Right lobe of liver (tissue), 6 donors: Measurements from ENCODE around the gene ISY1. TPM values are rescaled to one million over a fixed set of nuclear protein-coding genes. Genes with fewer than 3 reads are reported as not detected.
A peak's percentile ranks its signal among the peaks of the same experiment; 100 is the strongest.
"Not testable (repeated sequence)": the region's sequence is repeated elsewhere in the genome, so short reads cannot be mapped to it uniquely, and the experiment has no call there.

Experiments used
- ATAC-seq, 4 donors: fragments of 200-7000 bp; cut with Tn5 transposase; one replicate each; pipeline ENCODE4 v1.9.1; 2020; ENCODE audit warnings: mild to moderate bottlenecking in 4 of 4, moderate library complexity in 4 of 4
- DNase-seq, 3 donors: peaks; one replicate each; pipeline ENCODE4 v3.0.0-alpha.2; 2020
- H3K27ac ChIP-seq, 3 donors: fragments of 200-600 bp; one replicate each; pipeline ENCODE4 v1.8.0; 2022
- H3K27me3 ChIP-seq, 2 donors: fragments of 200-600 bp; one replicate each; pipeline ENCODE4 v1.8.0; 2022
- H3K36me3 ChIP-seq, 4 donors: fragments of 200-600 bp; sonication (generic) in 1 of 4; one replicate each; pipeline versions ENCODE4 v1.5.1 to v1.8.0; 2017 to 2022; ENCODE audit warnings: control low read depth in 1 of 4
- H3K4me1 ChIP-seq, 4 donors: fragments of 200-600 bp; sonication (generic) in 1 of 4; one replicate each; pipeline versions ENCODE4 v1.5.1 to v1.8.0; 2017 to 2022; ENCODE audit warnings: control low read depth in 1 of 4
- H3K4me3 ChIP-seq, 3 donors: fragments of 200-600 bp; one replicate each; pipeline ENCODE4 v1.8.0; 2022
- H3K9me3 ChIP-seq, 4 donors: fragments of 200-600 bp; sonication (generic) in 1 of 4; one replicate each; pipeline versions ENCODE4 v1.5.1 to v1.8.0; 2017 to 2022; ENCODE audit warnings: control low read depth in 1 of 4
- CTCF ChIP-seq, 4 donors: fragments of 200-600 bp in 3 of 4; fragments of 450-650 bp in 1 of 4; IDR thresholded peaks; one replicate each; pipeline versions ENCODE4 v1.5.1 to v1.8.0; 2016 to 2022; ENCODE audit warnings: antibody characterized with exemption in 4 of 4, mild to moderate bottlenecking in 2 of 4
- POLR2A ChIP-seq: fragments of 450-650 bp; IDR thresholded peaks from one replicate; pipeline ENCODE4 v1.6.1; 2017; ENCODE audit warnings: antibody characterized with exemption, mild to moderate bottlenecking
- WGBS: methylation state at CpG from one replicate; pipeline ENCODE4 v1.1.6; 2018; ENCODE audit warnings: low coverage, low lambda C conversion rate; ENCODE audit not compliant: insufficient coverage; ENCODE audit errors: missing lambda C conversion rate; 5-methylcytosine and 5-hydroxymethylcytosine counted together
- intact Hi-C, 2 donors: fragments of 100-400 bp; cut with DNase I; formaldehyde crosslinking; loops; one replicate each; pipeline versions ENCODE4 v1.11.2 to v1.14.1; 2022
- total RNA-seq, 6 experiments: library from RNA; depleted of rRNA in 2 of 6; stranded (reverse); fragments of >200 nt in 2 of 6; fragmentation: NEBNext Ultra II Directional in 3 of 6; extraction: Animal tissue kit (Norgen Biotek cat#: 25700) in 3 of 6; gene quantifications; one replicate each; pipeline versions ENCODE4 v1.1.0 to v1.2.4, GENCODE V29; 2016 to 2023
- donor health status: DM: no; HTN: yes; CAD: no.
- donor health status: DM: no; HTN: no; CAD: no.
- donor health status: DM: no; HTN: no; CAD: no.
- donor health status: DM: no; HTN: yes; CAD: no.
- donor health status: DM: no; HTN: yes; CAD: no.

Gene ISY1
- total RNA-seq, 6 experiments from 2014 or later: 2.8 to 10.8 (median 8.9) TPM

- Histone ChIP-seq H3K4me3 (peak overlapping the region in 1 of 3 donors; percentile 6), H3K4me1 (peaks cover 0 to 67% (median 38%) of the 10 kb centered on the region in 4 donors), H3K36me3 (peaks cover 0 to 5% (median 0%) of the 10 kb centered on the region in 4 donors), H3K9me3 (no peaks in the 10 kb centered on the region), H3K27ac (peak overlapping the region; percentile 24 to 97 (median 28)), H3K27me3 (no peaks in the 10 kb centered on the region)
- no peak for ATAC-seq
- DNase-seq: no peak
- intact Hi-C loops: no loop called here
- TF ChIP-seq POLR2A (no peak), CTCF (IDR thresholded peaks at IDR 0.05) (no peak)
Measured at GRCh38 chr3:129117134-129117533, 43.7 kb downstream of the ISY1 start.

- Histone ChIP-seq H3K4me3 (peak overlapping the region in 1 of 3 donors; percentile 6), H3K36me3 (peaks cover 0 to 5% (median 0%) of the 10 kb centered on the region in 4 donors), H3K9me3 (no peaks in the 10 kb centered on the region), H3K4me1 (peaks cover 0 to 70% (median 41%) of the 10 kb centered on the region in 4 donors), H3K27ac (peak overlapping the region; percentile 24 to 97 (median 28)), H3K27me3 (no peaks in the 10 kb centered on the region)
- intact Hi-C loops: no loop called here
- TF ChIP-seq CTCF (IDR thresholded peaks at IDR 0.05) (no peak), POLR2A (peak; percentile 12)
- ATAC-seq (peak; percentile 8 to 47 (median 26)), DNase-seq (peak; percentile 44 to 85 (median 81))
- 10% methylated on average over 5 of the region's 5 CpGs for WGBS
Measured at GRCh38 chr3:129116482-129116946, 44.3 kb downstream of the ISY1 start.

GRCh38 chr3:129114455-129114854 lies 46.4 kb downstream of the ISY1 start:
- Histone ChIP-seq H3K4me1 (peaks cover 0 to 88% (median 49%) of the 10 kb centered on the region in 4 donors), H3K9me3 (no peaks in the 10 kb centered on the region), H3K27ac (no peak overlapping the region), H3K36me3 (peaks cover 0 to 10% (median 3%) of the 10 kb centered on the region in 4 donors), H3K27me3 (no peaks in the 10 kb centered on the region), H3K4me3 (no peak overlapping the region)
- intact Hi-C loops: no loop called here
- TF ChIP-seq CTCF (IDR thresholded peaks at IDR 0.05) (no peak), POLR2A (no peak)
- WGBS: 79% methylated on average over 4 of the region's 6 CpGs
- ATAC-seq (no peak), DNase-seq (no peak)

GRCh38 chr3:129112308-129113052 lies 48.4 kb downstream of the ISY1 start:
- intact Hi-C loops: no loop called here
- ATAC-seq: peak in 2 of 4 donors; percentile 22 to 36
- WGBS: 24% methylated on average over 2 of the region's 3 CpGs
- Histone ChIP-seq H3K36me3 (peaks cover 0 to 20% (median 10%) of the 10 kb centered on the region in 4 donors), H3K4me3 (no peak overlapping the region), H3K27me3 (no peaks in the 10 kb centered on the region), H3K9me3 (no peaks in the 10 kb centered on the region), H3K4me1 (peaks cover 0 to 89% (median 47%) of the 10 kb centered on the region in 4 donors), H3K27ac (no peak overlapping the region)
- TF ChIP-seq POLR2A (peak; percentile 10), CTCF (IDR thresholded peaks at IDR 0.05) (no peak)
- DNase-seq: no peak

GRCh38 chr3:129111076-129111780 lies 49.6 kb downstream of the ISY1 start:
- DNase-seq, intact Hi-C loops, H3K4me3 ChIP-seq, H3K9me3 ChIP-seq, ATAC-seq, H3K27me3 ChIP-seq: not testable (repeated sequence)
- peaks cover 5 to 20% (median 10%) of the 10 kb centered on the region in 4 donors for H3K36me3 ChIP-seq
- peaks cover 0 to 84% (median 44%) of the 10 kb centered on the region in 4 donors for H3K4me1 ChIP-seq
- H3K27ac ChIP-seq: peak overlapping the region in 1 of 3 donors; percentile 31
- 84% methylated on average over 9 of the region's 10 CpGs for WGBS
